ENCODE results near the gene RPN1. TPM values are rescaled to one million over a fixed set of nuclear protein-coding genes. Genes with fewer than 3 reads are reported as not detected.
A peak's percentile ranks its signal among the peaks of the same experiment; 100 is the strongest.

Gene RPN1
- total and polyA plus RNA-seq, 7 donors: 33.6 to 220 (median 137) TPM

- Histone ChIP-seq H3K27me3 (no peaks in the 10 kb centered on the region), H3K9me3 (no peaks in the 10 kb centered on the region), H3K4me3 (no peak overlapping the region), H3K27ac (no peak overlapping the region), H3K4me1 (peaks cover 0 to 12% (median 8%) of the 10 kb centered on the region in 4 donors), H3K36me3 (no peaks in the 10 kb centered on the region)
- DNase-seq: no peak
- intact Hi-C loops (cut with DNase I): loop anchor here (5.0 kb wide), 1 partner anchor 113 kb away; no protein-coding TSS in a partner anchor
- TF ChIP-seq, protein P1, sequence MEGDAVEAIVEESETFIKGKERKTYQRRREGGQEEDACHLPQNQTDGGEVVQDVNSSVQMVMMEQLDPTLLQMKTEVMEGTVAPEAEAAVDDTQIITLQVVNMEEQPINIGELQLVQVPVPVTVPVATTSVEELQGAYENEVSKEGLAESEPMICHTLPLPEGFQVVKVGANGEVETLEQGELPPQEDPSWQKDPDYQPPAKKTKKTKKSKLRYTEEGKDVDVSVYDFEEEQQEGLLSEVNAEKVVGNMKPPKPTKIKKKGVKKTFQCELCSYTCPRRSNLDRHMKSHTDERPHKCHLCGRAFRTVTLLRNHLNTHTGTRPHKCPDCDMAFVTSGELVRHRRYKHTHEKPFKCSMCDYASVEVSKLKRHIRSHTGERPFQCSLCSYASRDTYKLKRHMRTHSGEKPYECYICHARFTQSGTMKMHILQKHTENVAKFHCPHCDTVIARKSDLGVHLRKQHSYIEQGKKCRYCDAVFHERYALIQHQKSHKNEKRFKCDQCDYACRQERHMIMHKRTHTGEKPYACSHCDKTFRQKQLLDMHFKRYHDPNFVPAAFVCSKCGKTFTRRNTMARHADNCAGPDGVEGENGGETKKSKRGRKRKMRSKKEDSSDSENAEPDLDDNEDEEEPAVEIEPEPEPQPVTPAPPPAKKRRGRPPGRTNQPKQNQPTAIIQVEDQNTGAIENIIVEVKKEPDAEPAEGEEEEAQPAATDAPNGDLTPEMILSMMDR (IDR thresholded peaks at IDR 0.05): no peak
- TF ChIP-seq POLR2AphosphoS5 (IDR thresholded peaks at IDR 0.05): no peak
- no peak for TF ChIP-seq POLR2A (IDR thresholded peaks at IDR 0.05)
- no peak for TF ChIP-seq EP300 (IDR thresholded peaks at IDR 0.05)
- WGBS, 2 donors: 88 to 92% methylated on average over 15 of the region's 15 CpGs
Observed at GRCh38 chr3:128610451-128611070, 40.1 kb downstream of the RPN1 start.

GRCh38 chr3:128609294-128609693 is 41.3 kb downstream of the RPN1 start:
- no peak for DNase-seq
- WGBS, 2 donors: 73 to 90% methylated on average over 11 of the region's 11 CpGs

GRCh38 chr3:128607710-128608048 is 42.9 kb downstream of the RPN1 start:
- WGBS, 2 donors: 25 to 60% methylated on average over 12 of the region's 12 CpGs

More at GRCh38 chr3:128609294-128609693, 41.3 kb downstream of the RPN1 start:
- TF ChIP-seq, protein P1 (IDR thresholded peaks at IDR 0.05): no peak
- TF ChIP-seq POLR2A (IDR thresholded peaks at IDR 0.05) (no peak), EP300 (IDR thresholded peaks at IDR 0.05) (no peak), POLR2AphosphoS5 (IDR thresholded peaks at IDR 0.05) (no peak)
- Histone ChIP-seq H3K36me3 (no peaks in the 10 kb centered on the region), H3K4me3 (no peak overlapping the region), H3K27ac (no peak overlapping the region), H3K4me1 (peaks cover 0 to 12% (median 8%) of the 10 kb centered on the region in 4 donors), H3K27me3 (no peaks in the 10 kb centered on the region), H3K9me3 (no peaks in the 10 kb centered on the region)
- intact Hi-C loops (cut with DNase I): loop anchor here (5.0 kb wide), 3 partner anchors 437 to 532 kb away; no protein-coding TSS in a partner anchor

GRCh38 chr3:128606094-128606493 is 44.5 kb downstream of the RPN1 start:
- Histone ChIP-seq H3K27me3 (no peaks in the 10 kb centered on the region), H3K36me3 (no peaks in the 10 kb centered on the region), H3K4me3 (no peak overlapping the region), H3K27ac (no peak overlapping the region), H3K9me3 (no peaks in the 10 kb centered on the region), H3K4me1 (peaks cover 0 to 12% (median 8%) of the 10 kb centered on the region in 4 donors)
- 95% methylated on average over 7 of the region's 7 CpGs for WGBS, 2 donors
- TF ChIP-seq, protein P1 (IDR thresholded peaks at IDR 0.05): no peak
- TF ChIP-seq POLR2A (IDR thresholded peaks at IDR 0.05) (no peak), EP300 (IDR thresholded peaks at IDR 0.05) (no peak), POLR2AphosphoS5 (IDR thresholded peaks at IDR 0.05) (no peak)
- no peak for DNase-seq
- intact Hi-C loops (cut with DNase I): loop anchor here (5.0 kb wide), 3 partner anchors 434 to 529 kb away; no protein-coding TSS in a partner anchor

More at GRCh38 chr3:128607710-128608048, 42.9 kb downstream of the RPN1 start:
- Histone ChIP-seq H3K4me3 (peak overlapping the region; percentile 38 to 58 (median 49)), H3K4me1 (peaks cover 0 to 12% (median 8%) of the 10 kb centered on the region in 4 donors), H3K9me3 (no peaks in the 10 kb centered on the region), H3K27me3 (no peaks in the 10 kb centered on the region), H3K36me3 (no peaks in the 10 kb centered on the region), H3K27ac (peak overlapping the region; percentile 57 to 81 (median 69))
- TF ChIP-seq EP300 (IDR thresholded peaks at IDR 0.05) (no peak), POLR2AphosphoS5 (IDR thresholded peaks at IDR 0.05) (no peak), POLR2A (IDR thresholded peaks at IDR 0.05) (no peak)
- TF ChIP-seq, protein P1 (IDR thresholded peaks at IDR 0.05): no peak
- DNase-seq: no peak
- intact Hi-C loops (cut with DNase I): loop anchor here (1.0 to 5.0 kb wide), 4 partner anchors 181 to 530 kb away; no protein-coding TSS in a partner anchor

Measured in sigmoid colon (tissue), 7 donors.